Liver (tissue), 9 donors: ENCODE data around the gene LNPK. TPM values are rescaled to one million over a fixed set of nuclear protein-coding genes. Genes with fewer than 3 reads are reported as not detected.

Experiments used
- DNase-seq: peaks from one replicate; pipeline ENCODE4 v3.0.0-alpha.2; 2017; ENCODE audit warnings: low spot score
- H3K27ac ChIP-seq, 2 donors: one replicate each; pipeline ENCODE4 v1.7.0; 2013; ENCODE audit warnings: inconsistent platforms in 2 of 2, low read length in 2 of 2, control low read depth in 1 of 2, low read depth in 1 of 2, mild to moderate bottlenecking in 1 of 2
- H3K27me3 ChIP-seq, 4 donors: one replicate each; pipeline versions ENCODE4 v1.6.1 to v1.7.0; 2013; ENCODE audit warnings: low read length in 3 of 4, inconsistent platforms in 1 of 4, mild to moderate bottlenecking in 1 of 4, moderate library complexity in 1 of 4; ENCODE audit not compliant: control insufficient read depth in 4 of 4, insufficient read depth in 4 of 4
- H3K36me3 ChIP-seq, 4 donors: one replicate each; pipeline versions ENCODE4 v1.6.1 to v1.7.0; 2013; ENCODE audit warnings: low read length in 3 of 4, mild to moderate bottlenecking in 3 of 4, low read depth in 1 of 4, moderate library complexity in 1 of 4; ENCODE audit not compliant: control insufficient read depth in 4 of 4, insufficient read depth in 3 of 4
- H3K4me1 ChIP-seq, 4 donors: one replicate each; pipeline versions ENCODE4 v1.6.1 to v1.7.0; 2013; ENCODE audit warnings: low read length in 3 of 4, mild to moderate bottlenecking in 3 of 4, moderate library complexity in 1 of 4; ENCODE audit not compliant: control insufficient read depth in 4 of 4, insufficient read depth in 4 of 4
- H3K4me3 ChIP-seq, 3 donors: one replicate each; pipeline versions ENCODE4 v1.6.1 to v1.7.0; 2013; ENCODE audit warnings: low read length in 3 of 3, control low read depth in 1 of 3, low read depth in 1 of 3, mild to moderate bottlenecking in 1 of 3
- H3K9ac ChIP-seq, 2 donors: one replicate each; pipeline ENCODE4 v1.7.0; 2013; ENCODE audit warnings: low read length in 2 of 2, mild to moderate bottlenecking in 2 of 2, moderate library complexity in 2 of 2, control low read depth in 1 of 2, low read depth in 1 of 2
- H3K9me3 ChIP-seq, 4 donors: one replicate each; pipeline versions ENCODE4 v1.6.1 to v1.7.0; 2013; ENCODE audit warnings: low read length in 3 of 4; ENCODE audit not compliant: control insufficient read depth in 4 of 4
- CTCF ChIP-seq: fragments of 150-350 bp; IDR thresholded peaks from 2 replicates; pipeline ENCODE4 v1.5.1; 2017; ENCODE audit warnings: improper control_type of control experiment, low read depth, low read length; ENCODE audit not compliant: missing input control
- EGR1 ChIP-seq, 2 donors: IDR thresholded peaks; 2 replicates each; pipeline ENCODE4 v1.6.1; 2016 to 2018; ENCODE audit warnings: antibody characterized with exemption in 2 of 2, low read depth in 2 of 2
- FOXA1 ChIP-seq: IDR thresholded peaks from 2 replicates; pipeline ENCODE4 v1.6.1; 2016; ENCODE audit warnings: antibody characterized with exemption
- FOXA2 ChIP-seq: IDR thresholded peaks from 2 replicates; pipeline ENCODE4 v1.6.1; 2016; ENCODE audit warnings: antibody characterized with exemption
- GABPA ChIP-seq, 2 donors: IDR thresholded peaks in 1 of 2; conservative IDR thresholded peaks in 1 of 2; 2 replicates each; pipeline ENCODE4 v1.6.1; 2016; ENCODE audit warnings: antibody characterized with exemption in 2 of 2, mild to moderate bottlenecking in 1 of 2, moderate library complexity in 1 of 2
- HNF4A ChIP-seq, 2 donors: conservative IDR thresholded peaks; 2 replicates each; pipeline ENCODE4 v1.6.1; 2016; ENCODE audit warnings: antibody characterized with exemption in 2 of 2, mild to moderate bottlenecking in 2 of 2
- HNF4G ChIP-seq: IDR thresholded peaks from 2 replicates; pipeline ENCODE4 v1.6.1; 2016; ENCODE audit warnings: antibody characterized with exemption
- JUND ChIP-seq, 2 donors: IDR thresholded peaks; 2 replicates each; pipeline ENCODE4 v1.6.1; 2016; ENCODE audit warnings: antibody characterized with exemption in 2 of 2
- MAX ChIP-seq: IDR thresholded peaks from 2 replicates; pipeline ENCODE4 v1.6.1; 2016; ENCODE audit warnings: antibody characterized with exemption
- NR2F2 ChIP-seq: IDR thresholded peaks from 2 replicates; pipeline ENCODE4 v1.6.1; 2016; ENCODE audit warnings: antibody characterized with exemption
- REST ChIP-seq: IDR thresholded peaks from 2 replicates; pipeline ENCODE4 v1.6.1; 2016; ENCODE audit warnings: antibody characterized with exemption, mild to moderate bottlenecking
- RXRA ChIP-seq, 2 donors: IDR thresholded peaks; 2 replicates each; pipeline ENCODE4 v1.6.1; 2017 to 2018; ENCODE audit warnings: antibody characterized with exemption in 2 of 2, mild to moderate bottlenecking in 1 of 2
- SP1 ChIP-seq: IDR thresholded peaks from 2 replicates; pipeline ENCODE4 v1.6.1; 2018; ENCODE audit warnings: antibody characterized with exemption, mild to moderate bottlenecking
- TAF1 ChIP-seq: conservative IDR thresholded peaks from 2 replicates; pipeline ENCODE4 v1.6.1; 2016; ENCODE audit warnings: antibody characterized with exemption, mild to moderate bottlenecking
- YY1 ChIP-seq: IDR thresholded peaks from 2 replicates; pipeline ENCODE4 v1.6.1; 2016; ENCODE audit warnings: antibody characterized with exemption, mild to moderate bottlenecking
- ZBTB33 ChIP-seq: IDR thresholded peaks from 2 replicates; pipeline ENCODE4 v1.6.1; 2016; ENCODE audit warnings: antibody characterized with exemption
- WGBS: extraction: QIAGEN DNeasy Blood & Tissue Kit; methylation state at CpG from one replicate; pipeline ENCODE4 v1.1.7; 2013; 5-methylcytosine and 5-hydroxymethylcytosine counted together
- polyA plus RNA-seq, 2 donors: library from polyadenylated mRNA; stranded (reverse) in 1 of 2; unstranded in 1 of 2; fragments of 200-250 nt in 1 of 2; fragments of >200 nt in 1 of 2; fragmentation: Nextera tagmentation in 1 of 2; extraction: Ambion mirVana in 1 of 2; gene quantifications; one replicate each; pipeline versions ENCODE4 v1.2.1 to v1.2.3, GENCODE V29; 2013 to 2015
- total RNA-seq, 2 donors: library from RNA; depleted of rRNA; stranded (reverse); fragments of >200 nt; gene quantifications; one replicate each; pipeline ENCODE4 v1.2.3, GENCODE V29; 2014
- donor health status: healthy.
- donor health status: healthy.
- donor health status: healthy.
- donor health status: healthy.
- donor health status: healthy.

Gene LNPK
- total and polyA plus RNA-seq, 4 donors: 5.5 to 25.2 (median 11.5) TPM

GRCh38 chr2:176018708-176019107 lies 16.6 kb upstream of the LNPK start:
- H3K4me3 ChIP-seq: no peak overlapping the region
- H3K27ac ChIP-seq: no peak overlapping the region
- no peak overlapping the region for H3K9ac ChIP-seq
- H3K9me3 ChIP-seq: no peaks in the 10 kb centered on the region
- no peaks in the 10 kb centered on the region for H3K36me3 ChIP-seq
- TF ChIP-seq FOXA2 (no peak), ZBTB33 (no peak), FOXA1 (no peak), HNF4G (no peak), TAF1 (no peak), MAX (no peak), JUND (IDR thresholded peaks at IDR 0.05) (no peak), GABPA (IDR thresholded peaks at IDR 0.05 in 1 of 2, conservative IDR thresholded peaks at IDR 0.05 in 1 of 2) (no peak), RXRA (IDR thresholded peaks at IDR 0.05) (no peak), EGR1 (IDR thresholded peaks at IDR 0.05; ENCODE audit: low read depth in 2 of 2) (no peak), SP1 (no peak), NR2F2 (no peak), CTCF (no peak), REST (no peak)
- no peak for DNase-seq
- WGBS: 96% methylated on average over 1 of the region's 1 CpG
- no peaks in the 10 kb centered on the region for H3K27me3 ChIP-seq
- no peaks in the 10 kb centered on the region for H3K4me1 ChIP-seq

- WGBS: 91% methylated on average over 2 of the region's 2 CpGs
- DNase-seq: no peak
- TF ChIP-seq HNF4A (conservative IDR thresholded peaks at IDR 0.05) (no peak), NR2F2 (no peak), ZBTB33 (no peak), FOXA2 (no peak), RXRA (IDR thresholded peaks at IDR 0.05) (no peak), REST (no peak), CTCF (no peak), TAF1 (no peak), YY1 (no peak), GABPA (IDR thresholded peaks at IDR 0.05 in 1 of 2, conservative IDR thresholded peaks at IDR 0.05 in 1 of 2) (no peak), EGR1 (IDR thresholded peaks at IDR 0.05; ENCODE audit: low read depth in 2 of 2) (no peak)
Observed at GRCh38 chr2:176009445-176009844, 7.4 kb upstream of the LNPK start.

More at GRCh38 chr2:176009445-176009844, 7.4 kb upstream of the LNPK start:
- H3K27me3 ChIP-seq: no peaks in the 10 kb centered on the region
- H3K4me3 ChIP-seq: no peak overlapping the region
- H3K27ac ChIP-seq: no peak overlapping the region
- H3K36me3 ChIP-seq: no peaks in the 10 kb centered on the region
- no peaks in the 10 kb centered on the region for H3K9me3 ChIP-seq
- H3K4me1 ChIP-seq: peaks cover 0 to 6% (median 4%) of the 10 kb centered on the region in 4 donors
- no peak overlapping the region for H3K9ac ChIP-seq
